ENCODE measurements around the gene MEIOC.
"Not testable (repeated sequence)": the region's sequence is repeated elsewhere in the genome, so short reads cannot be mapped to it uniquely, and the experiment has no call there.

Gene MEIOC

DNA sequence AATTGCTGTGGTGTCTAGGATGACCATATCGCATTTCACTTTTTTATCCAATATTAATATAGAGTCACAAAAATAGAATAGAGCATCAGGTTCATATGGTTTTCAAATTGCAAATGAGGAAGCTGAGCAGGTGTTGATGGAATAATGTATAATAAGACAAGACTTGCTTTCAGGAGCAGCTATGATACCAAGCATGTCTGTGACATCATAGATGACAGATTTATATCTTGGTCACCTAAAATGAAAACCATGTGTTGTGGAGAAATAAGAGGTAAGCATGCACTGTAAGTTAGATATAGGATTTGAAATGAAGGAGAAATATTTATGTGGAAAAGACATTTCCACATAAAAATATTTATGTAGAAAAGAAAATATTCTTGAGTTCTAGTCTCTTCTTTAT is 8.6 kb downstream of the MEIOC start:
- peaks cover 25% of the 10 kb centered on the region for H3K36me3 ChIP-seq (ENCODE audit: insufficient read depth, insufficient read length, low read length)
- DNase-seq (ENCODE audit: low read depth, low spot score), result no peak

DNA sequence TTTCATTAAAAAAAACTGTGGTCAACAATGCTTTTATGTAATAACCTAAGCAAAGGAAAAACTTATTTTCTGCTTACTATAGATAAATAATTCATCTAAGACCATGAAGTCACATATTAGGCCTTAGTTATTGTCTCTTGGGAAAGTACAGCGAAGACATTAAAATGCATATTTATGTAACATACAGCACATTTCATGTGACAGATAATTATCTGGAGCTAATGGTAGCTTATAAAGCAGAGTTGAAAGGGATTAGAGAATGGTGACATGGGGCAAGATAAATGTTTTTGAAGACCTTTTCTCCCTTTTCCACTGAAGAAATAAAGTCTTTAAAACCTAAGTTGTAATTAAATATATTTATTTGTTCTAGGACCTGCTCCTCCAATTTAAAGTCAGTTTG is 9.7 kb downstream of the MEIOC start:
- Histone ChIP-seq H3K4me3 (ENCODE audit: insufficient read length, low read depth) (no peak overlapping the region), H3K27me3 (ENCODE audit: insufficient read depth, insufficient read length) (no peaks in the 10 kb centered on the region), H3K36me3 (ENCODE audit: insufficient read depth, insufficient read length, low read length) (peaks cover 25% of the 10 kb centered on the region), H3K4me1 (ENCODE audit: insufficient read depth, insufficient read length) (no peaks in the 10 kb centered on the region), H3K9me3 (ENCODE audit: insufficient read depth, low read length) (no peaks in the 10 kb centered on the region), H3K9ac (ENCODE audit: insufficient read length, low read depth) (no peak overlapping the region)
- TF ChIP-seq ZNF274 (IDR thresholded peaks at IDR 0.05; ENCODE audit: low read depth, low read length) (no peak), YY1 (IDR thresholded peaks at IDR 0.05; ENCODE audit: insufficient read depth, insufficient read length) (no peak), SUZ12 (IDR thresholded peaks at IDR 0.05; ENCODE audit: extremely low read depth, insufficient read depth, insufficient read length) (no peak)
- DNase-seq (ENCODE audit: low read depth, low spot score), result no peak

More for the DNA sequence above, 8.6 kb downstream of the MEIOC start:
- Histone ChIP-seq H3K9ac (ENCODE audit: insufficient read length, low read depth) (no peak overlapping the region), H3K27me3 (ENCODE audit: insufficient read depth, insufficient read length) (no peaks in the 10 kb centered on the region), H3K4me3 (ENCODE audit: insufficient read length, low read depth) (no peak overlapping the region), H3K4me1 (ENCODE audit: insufficient read depth, insufficient read length) (no peaks in the 10 kb centered on the region), H3K9me3 (ENCODE audit: insufficient read depth, low read length) (no peaks in the 10 kb centered on the region)
- no peak for TF ChIP-seq ZNF274 (IDR thresholded peaks at IDR 0.05; ENCODE audit: low read depth, low read length)

GRCh38 chr17:44672479-44673093 is 16.3 kb downstream of the MEIOC start:
- no peak overlapping the region for H3K4me3 ChIP-seq (ENCODE audit: insufficient read length, low read depth)
- H3K4me1 ChIP-seq (ENCODE audit: insufficient read depth, insufficient read length), result no peaks in the 10 kb centered on the region
- no peak overlapping the region for H3K9ac ChIP-seq (ENCODE audit: insufficient read length, low read depth)
- H3K9me3 ChIP-seq (ENCODE audit: insufficient read depth, low read length), result no peaks in the 10 kb centered on the region
- no peak for DNase-seq (ENCODE audit: low read depth, low spot score)
- peaks cover 31% of the 10 kb centered on the region for H3K36me3 ChIP-seq (ENCODE audit: insufficient read depth, insufficient read length, low read length)
- TF ChIP-seq SUZ12 (IDR thresholded peaks at IDR 0.05; ENCODE audit: extremely low read depth, insufficient read depth, insufficient read length) (no peak), YY1 (IDR thresholded peaks at IDR 0.05; ENCODE audit: insufficient read depth, insufficient read length) (no peak)
- no peaks in the 10 kb centered on the region for H3K27me3 ChIP-seq (ENCODE audit: insufficient read depth, insufficient read length)

GRCh38 chr17:44673893-44674292 is 17.6 kb downstream of the MEIOC start:
- no peaks in the 10 kb centered on the region for H3K27me3 ChIP-seq (ENCODE audit: insufficient read depth, insufficient read length)
- peaks cover 44% of the 10 kb centered on the region for H3K36me3 ChIP-seq (ENCODE audit: insufficient read depth, insufficient read length, low read length)
- TF ChIP-seq SUZ12 (IDR thresholded peaks at IDR 0.05; ENCODE audit: extremely low read depth, insufficient read depth, insufficient read length) (no peak), YY1 (IDR thresholded peaks at IDR 0.05; ENCODE audit: insufficient read depth, insufficient read length) (no peak), ZNF274 (IDR thresholded peaks at IDR 0.05; ENCODE audit: low read depth, low read length) (no peak)
- no peak for DNase-seq (ENCODE audit: low read depth, low spot score)
- H3K9ac ChIP-seq (ENCODE audit: insufficient read length, low read depth), result no peak overlapping the region
- H3K4me1 ChIP-seq (ENCODE audit: insufficient read depth, insufficient read length), result no peaks in the 10 kb centered on the region
- no peak overlapping the region for H3K4me3 ChIP-seq (ENCODE audit: insufficient read length, low read depth)
- no peaks in the 10 kb centered on the region for H3K9me3 ChIP-seq (ENCODE audit: insufficient read depth, low read length)

DNA sequence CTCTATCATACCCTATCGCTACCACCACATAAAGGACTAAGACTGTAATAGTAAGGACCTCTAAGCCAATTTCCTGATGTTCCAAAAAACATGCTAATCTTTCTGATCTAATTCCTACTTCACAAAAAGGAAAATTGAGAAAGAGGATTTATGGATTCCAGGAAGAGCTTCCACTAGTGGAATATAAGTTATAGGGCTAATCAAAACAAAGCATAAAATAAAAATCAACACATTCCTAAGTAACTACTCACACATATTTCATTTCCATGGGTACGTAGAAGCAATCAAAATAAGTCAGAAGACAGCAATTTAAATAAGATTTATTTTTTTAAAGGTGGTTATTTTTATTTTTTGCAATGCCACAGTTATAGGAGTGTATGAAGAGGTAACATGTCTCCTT is 20.9 kb downstream of the MEIOC start:
- Histone ChIP-seq H3K4me3 (ENCODE audit: insufficient read length, low read depth) (no peak overlapping the region), H3K4me1 (ENCODE audit: insufficient read depth, insufficient read length) (no peaks in the 10 kb centered on the region), H3K36me3 (ENCODE audit: insufficient read depth, insufficient read length, low read length) (peaks cover 69% of the 10 kb centered on the region), H3K9me3 (ENCODE audit: insufficient read depth, low read length) (no peaks in the 10 kb centered on the region), H3K9ac (ENCODE audit: insufficient read length, low read depth) (no peak overlapping the region), H3K27me3 (ENCODE audit: insufficient read depth, insufficient read length) (no peaks in the 10 kb centered on the region)
- no peak for DNase-seq (ENCODE audit: low read depth, low spot score)
- TF ChIP-seq YY1 (IDR thresholded peaks at IDR 0.05; ENCODE audit: insufficient read depth, insufficient read length) (no peak), ZNF274 (IDR thresholded peaks at IDR 0.05; ENCODE audit: low read depth, low read length) (no peak), SUZ12 (IDR thresholded peaks at IDR 0.05; ENCODE audit: extremely low read depth, insufficient read depth, insufficient read length) (no peak)

DNA sequence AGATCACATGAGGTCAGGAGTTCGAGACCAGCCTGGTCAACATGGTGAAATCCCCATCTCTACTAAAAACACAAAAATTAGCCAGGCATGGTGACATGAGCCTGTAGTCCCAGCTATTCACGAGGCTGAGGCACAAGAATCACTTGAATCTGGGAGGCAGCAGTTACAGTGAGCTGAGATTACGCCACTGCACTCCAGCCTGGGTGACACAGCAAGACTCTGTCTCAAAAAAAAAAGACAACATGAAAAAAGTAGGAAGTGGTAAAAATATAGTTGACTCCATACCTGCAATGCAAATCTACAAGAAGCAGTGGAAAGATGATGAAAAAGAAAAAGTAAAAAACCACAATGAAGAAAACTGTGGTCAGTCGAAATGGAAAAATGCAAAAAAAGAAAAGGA is 27.0 kb downstream of the MEIOC start:
- not testable (repeated sequence) for H3K4me3 ChIP-seq (ENCODE audit: insufficient read length, low read depth); H3K9ac ChIP-seq (ENCODE audit: insufficient read length, low read depth); H3K9me3 ChIP-seq (ENCODE audit: insufficient read depth, low read length); H3K27me3 ChIP-seq (ENCODE audit: insufficient read depth, insufficient read length); DNase-seq (ENCODE audit: low read depth, low spot score); H3K4me1 ChIP-seq (ENCODE audit: insufficient read depth, insufficient read length)
- peaks cover 79% of the 10 kb centered on the region for H3K36me3 ChIP-seq (ENCODE audit: insufficient read depth, insufficient read length, low read length)

GRCh38 chr17:44687756-44688155 is 31.5 kb downstream of the MEIOC start:
- DNase-seq (ENCODE audit: low read depth, low spot score), result no peak
- H3K9ac ChIP-seq (ENCODE audit: insufficient read length, low read depth), result no peak overlapping the region
- H3K27me3 ChIP-seq (ENCODE audit: insufficient read depth, insufficient read length), result no peaks in the 10 kb centered on the region
- no peak overlapping the region for H3K4me3 ChIP-seq (ENCODE audit: insufficient read length, low read depth)
- no peaks in the 10 kb centered on the region for H3K4me1 ChIP-seq (ENCODE audit: insufficient read depth, insufficient read length)
- H3K36me3 ChIP-seq (ENCODE audit: insufficient read depth, insufficient read length, low read length), result peaks cover 46% of the 10 kb centered on the region
- TF ChIP-seq SUZ12 (IDR thresholded peaks at IDR 0.05; ENCODE audit: extremely low read depth, insufficient read depth, insufficient read length) (no peak), ZNF274 (IDR thresholded peaks at IDR 0.05; ENCODE audit: low read depth, low read length) (no peak), YY1 (IDR thresholded peaks at IDR 0.05; ENCODE audit: insufficient read depth, insufficient read length) (no peak)
- H3K9me3 ChIP-seq (ENCODE audit: insufficient read depth, low read length), result no peaks in the 10 kb centered on the region

DNA sequence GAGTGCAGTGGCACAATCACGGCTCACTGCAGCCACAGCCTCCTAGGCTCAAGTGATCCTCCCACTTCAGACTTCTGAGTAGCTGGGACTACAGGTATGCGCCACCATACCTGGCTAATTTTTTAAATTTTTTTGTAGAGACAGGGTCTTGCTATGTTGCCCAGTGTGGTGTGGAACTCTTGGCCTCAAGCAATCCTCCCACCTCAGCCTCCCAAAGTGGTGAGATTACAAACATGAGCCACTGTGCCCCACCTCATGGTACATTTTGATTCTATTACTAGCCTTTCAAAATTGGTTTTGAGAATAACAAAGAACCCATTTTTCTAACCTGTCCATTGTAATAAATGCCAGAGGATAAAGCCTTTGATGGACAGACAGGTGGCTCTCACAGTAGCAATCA is 31.9 kb downstream of the MEIOC start:
- no peaks in the 10 kb centered on the region for H3K27me3 ChIP-seq (ENCODE audit: insufficient read depth, insufficient read length)
- TF ChIP-seq ZNF274 (IDR thresholded peaks at IDR 0.05; ENCODE audit: low read depth, low read length) (no peak), SUZ12 (IDR thresholded peaks at IDR 0.05; ENCODE audit: extremely low read depth, insufficient read depth, insufficient read length) (no peak), YY1 (IDR thresholded peaks at IDR 0.05; ENCODE audit: insufficient read depth, insufficient read length) (no peak)
- H3K9ac ChIP-seq (ENCODE audit: insufficient read length, low read depth), result no peak overlapping the region
- H3K4me1 ChIP-seq (ENCODE audit: insufficient read depth, insufficient read length), result no peaks in the 10 kb centered on the region
- H3K9me3 ChIP-seq (ENCODE audit: insufficient read depth, low read length), result no peaks in the 10 kb centered on the region
- H3K4me3 ChIP-seq (ENCODE audit: insufficient read length, low read depth), result no peak overlapping the region
- DNase-seq (ENCODE audit: low read depth, low spot score), result no peak
- H3K36me3 ChIP-seq (ENCODE audit: insufficient read depth, insufficient read length, low read length), result peaks cover 41% of the 10 kb centered on the region
